Measurements from ENCODE around the gene NDFIP2. TPM values are rescaled to one million over a fixed set of nuclear protein-coding genes. Genes with fewer than 3 reads are reported as not detected.

Gene NDFIP2
- total RNA-seq, 1 donor from 2014 or later = 31.8 TPM

Other genes with a start within 250 kb of the NDFIP2 start
- 65.9 TPM for gene RBM26, start 74.9 kb upstream of the NDFIP2 start, total RNA-seq

Measured in sciatic nerve (tissue), 1 donor.